ENCODE results near the gene E2F8. TPM values are rescaled to one million over a fixed set of nuclear protein-coding genes. Genes with fewer than 3 reads are reported as not detected.

Gene E2F8
- total and polyA plus RNA-seq, 9 of the 15 experiments (the other 6 are each of a cell fraction or from before 2014, with no cell fraction given) = 6.9 to 23.6 (median 12.1) TPM

- WGBS (ENCODE audit: insufficient coverage, low coverage, missing lambda C conversion rate) = 0% methylated on average over 2 of the region's 2 CpGs
- no peak for DNase-seq (ENCODE audit: extremely low read depth in 1 of 4, low spot score in 3 of 4)
Measured at GRCh38 chr11:19290356-19290755, 49.6 kb upstream of the E2F8 start.

More at GRCh38 chr11:19290356-19290755, 49.6 kb upstream of the E2F8 start:
- Histone ChIP-seq H4K20me1 (replicated peaks; ENCODE audit: control insufficient read depth, insufficient read depth, low read length) (no peaks in the 10 kb centered on the region), H3K4me1 (replicated peaks in 1 of 2; ENCODE audit: control insufficient read depth in 2 of 2, insufficient read depth in 2 of 2, low read length in 2 of 2) (no peaks in the 10 kb centered on the region; a peak in 1 of 5 replicates), H2AFZ (ENCODE audit: low read depth, low read length) (no peak overlapping the region), H3K36me3 (ENCODE audit: control insufficient read depth, insufficient read depth, low read length) (no peaks in the 10 kb centered on the region), H3K27ac (ENCODE audit: extremely low read depth, low read depth, low read length) (no peak overlapping the region), H3K9me1 (ENCODE audit: control insufficient read depth, insufficient read depth, low read length) (no peaks in the 10 kb centered on the region), H3K9me3 (replicated peaks; ENCODE audit: control insufficient read depth, insufficient read depth, low read depth, low read length) (no peaks in the 10 kb centered on the region), H3K4me2 (ENCODE audit: insufficient read depth, low read length) (no peak overlapping the region), H3K4me3 (no peak overlapping the region), H3K9ac (ENCODE audit: insufficient read depth in 1 of 2, low read depth in 2 of 2, low read length in 2 of 2) (no peak overlapping the region), H3K27me3 (ENCODE audit: control insufficient read depth in 2 of 2, insufficient read depth in 2 of 2, low read length in 2 of 2) (peaks cover 2 to 20% of the 10 kb centered on the region in 2 experiments; a peak in 3 of 5 replicates), H3K79me2 (ENCODE audit: control insufficient read depth, insufficient read depth, low read length) (no peaks in the 10 kb centered on the region)
- in situ Hi-C loops (cut with MboI) = no loop called here
- ATAC-seq (no peak), FAIRE-seq (no peak)
- TF ChIP-seq USF2 (CRISPR knock-in tag; IDR thresholded peaks at IDR 0.05) (no peak), GTF2A2 (tag; IDR thresholded peaks at IDR 0.05) (no peak), SP1 (CRISPR knock-in tag; IDR thresholded peaks at IDR 0.05) (no peak), ZNF511 (CRISPR knock-in tag; IDR thresholded peaks at IDR 0.05) (no peak)
- intact Hi-C loops (cut with micrococcal nuclease) = no loop called here
- ChIA-PET CTCF (ENCODE audit: low intra/inter-chr PET ratio) (no interaction called here), POLR2A (interaction anchor here (0.5 to 0.7 kb wide), 2 partner anchors 16 to 22 kb away, joined by 3 read pairs; no protein-coding TSS in a partner anchor)
- BruUV-seq (replicated peaks) = no TSS peak

All from K562 (cell line).